Liver (tissue), 9 donors: ENCODE data around the gene P2RY8. TPM values are rescaled to one million over a fixed set of nuclear protein-coding genes. Genes with fewer than 3 reads are reported as not detected.

Source experiments
- DNase-seq: peaks from one replicate; pipeline ENCODE4 v3.0.0-alpha.2; 2017; ENCODE audit warnings: low spot score
- H3K27ac ChIP-seq, 2 donors: one replicate each; pipeline ENCODE4 v1.7.0; 2013; ENCODE audit warnings: inconsistent platforms in 2 of 2, low read length in 2 of 2, control low read depth in 1 of 2, low read depth in 1 of 2, mild to moderate bottlenecking in 1 of 2
- H3K27me3 ChIP-seq, 4 donors: one replicate each; pipeline versions ENCODE4 v1.6.1 to v1.7.0; 2013; ENCODE audit warnings: low read length in 3 of 4, inconsistent platforms in 1 of 4, mild to moderate bottlenecking in 1 of 4, moderate library complexity in 1 of 4; ENCODE audit not compliant: control insufficient read depth in 4 of 4, insufficient read depth in 4 of 4
- H3K36me3 ChIP-seq, 4 donors: one replicate each; pipeline versions ENCODE4 v1.6.1 to v1.7.0; 2013; ENCODE audit warnings: low read length in 3 of 4, mild to moderate bottlenecking in 3 of 4, low read depth in 1 of 4, moderate library complexity in 1 of 4; ENCODE audit not compliant: control insufficient read depth in 4 of 4, insufficient read depth in 3 of 4
- H3K4me1 ChIP-seq, 4 donors: one replicate each; pipeline versions ENCODE4 v1.6.1 to v1.7.0; 2013; ENCODE audit warnings: low read length in 3 of 4, mild to moderate bottlenecking in 3 of 4, moderate library complexity in 1 of 4; ENCODE audit not compliant: control insufficient read depth in 4 of 4, insufficient read depth in 4 of 4
- H3K4me3 ChIP-seq, 3 donors: one replicate each; pipeline versions ENCODE4 v1.6.1 to v1.7.0; 2013; ENCODE audit warnings: low read length in 3 of 3, control low read depth in 1 of 3, low read depth in 1 of 3, mild to moderate bottlenecking in 1 of 3
- H3K9ac ChIP-seq, 2 donors: one replicate each; pipeline ENCODE4 v1.7.0; 2013; ENCODE audit warnings: low read length in 2 of 2, mild to moderate bottlenecking in 2 of 2, moderate library complexity in 2 of 2, control low read depth in 1 of 2, low read depth in 1 of 2
- H3K9me3 ChIP-seq, 4 donors: one replicate each; pipeline versions ENCODE4 v1.6.1 to v1.7.0; 2013; ENCODE audit warnings: low read length in 3 of 4; ENCODE audit not compliant: control insufficient read depth in 4 of 4
- ATF3 ChIP-seq: IDR thresholded peaks from 2 replicates; pipeline ENCODE4 v1.6.1; 2016; ENCODE audit warnings: antibody characterized with exemption
- CTCF ChIP-seq: fragments of 150-350 bp; IDR thresholded peaks from 2 replicates; pipeline ENCODE4 v1.5.1; 2017; ENCODE audit warnings: improper control_type of control experiment, low read depth, low read length; ENCODE audit not compliant: missing input control
- FOXA1 ChIP-seq: IDR thresholded peaks from 2 replicates; pipeline ENCODE4 v1.6.1; 2016; ENCODE audit warnings: antibody characterized with exemption
- HNF4G ChIP-seq: IDR thresholded peaks from 2 replicates; pipeline ENCODE4 v1.6.1; 2016; ENCODE audit warnings: antibody characterized with exemption
- JUND ChIP-seq, 2 donors: IDR thresholded peaks; 2 replicates each; pipeline ENCODE4 v1.6.1; 2016; ENCODE audit warnings: antibody characterized with exemption in 2 of 2
- MAX ChIP-seq: IDR thresholded peaks from 2 replicates; pipeline ENCODE4 v1.6.1; 2016; ENCODE audit warnings: antibody characterized with exemption
- NR2F2 ChIP-seq: IDR thresholded peaks from 2 replicates; pipeline ENCODE4 v1.6.1; 2016; ENCODE audit warnings: antibody characterized with exemption
- RAD21 ChIP-seq, 2 donors: IDR thresholded peaks; 2 replicates each; pipeline ENCODE4 v1.6.1; 2016; ENCODE audit warnings: antibody characterized with exemption in 2 of 2, mild to moderate bottlenecking in 2 of 2
- REST ChIP-seq: IDR thresholded peaks from 2 replicates; pipeline ENCODE4 v1.6.1; 2016; ENCODE audit warnings: antibody characterized with exemption, mild to moderate bottlenecking
- SP1 ChIP-seq: IDR thresholded peaks from 2 replicates; pipeline ENCODE4 v1.6.1; 2018; ENCODE audit warnings: antibody characterized with exemption, mild to moderate bottlenecking
- TAF1 ChIP-seq: conservative IDR thresholded peaks from 2 replicates; pipeline ENCODE4 v1.6.1; 2016; ENCODE audit warnings: antibody characterized with exemption, mild to moderate bottlenecking
- YY1 ChIP-seq: IDR thresholded peaks from 2 replicates; pipeline ENCODE4 v1.6.1; 2016; ENCODE audit warnings: antibody characterized with exemption, mild to moderate bottlenecking
- ZBTB33 ChIP-seq: IDR thresholded peaks from 2 replicates; pipeline ENCODE4 v1.6.1; 2016; ENCODE audit warnings: antibody characterized with exemption
- WGBS: extraction: QIAGEN DNeasy Blood & Tissue Kit; methylation state at CpG from one replicate; pipeline ENCODE4 v1.1.7; 2013; 5-methylcytosine and 5-hydroxymethylcytosine counted together
- polyA plus RNA-seq, 2 donors: library from polyadenylated mRNA; stranded (reverse) in 1 of 2; unstranded in 1 of 2; fragments of 200-250 nt in 1 of 2; fragments of >200 nt in 1 of 2; fragmentation: Nextera tagmentation in 1 of 2; extraction: Ambion mirVana in 1 of 2; gene quantifications; one replicate each; pipeline versions ENCODE4 v1.2.1 to v1.2.3, GENCODE V29; 2013 to 2015
- total RNA-seq, 2 donors: library from RNA; depleted of rRNA; stranded (reverse); fragments of >200 nt; gene quantifications; one replicate each; pipeline ENCODE4 v1.2.3, GENCODE V29; 2014
- donor health status: healthy.
- donor health status: healthy.
- donor health status: healthy.
- donor health status: healthy.
- donor health status: healthy.

P2RY8 gene
- total and polyA plus RNA-seq, 4 donors = 0.24 to 4.4 (median 0.59) TPM

GRCh38 chrX:1582686-1583437 lies 45.9 kb upstream of the P2RY8 start:
- H3K9me3 ChIP-seq = no peaks in the 10 kb centered on the region
- H3K27ac ChIP-seq = no peak overlapping the region
- 55% methylated on average over 27 of the region's 27 CpGs for WGBS
- no peaks in the 10 kb centered on the region for H3K4me1 ChIP-seq
- DNase-seq = no peak
- H3K36me3 ChIP-seq = no peaks in the 10 kb centered on the region
- no peaks in the 10 kb centered on the region for H3K27me3 ChIP-seq
- TF ChIP-seq HNF4G (no peak), TAF1 (no peak), REST (no peak), JUND (IDR thresholded peaks at IDR 0.05) (no peak), FOXA1 (no peak), ATF3 (no peak), NR2F2 (no peak), YY1 (no peak), SP1 (no peak), MAX (no peak)
- H3K4me3 ChIP-seq = no peak overlapping the region
- no peak overlapping the region for H3K9ac ChIP-seq

- DNase-seq = peak; percentile 71
- no peak overlapping the region for H3K4me3 ChIP-seq
- no peaks in the 10 kb centered on the region for H3K9me3 ChIP-seq
- TF ChIP-seq ZBTB33 (no peak), SP1 (no peak), HNF4G (no peak), RAD21 (IDR thresholded peaks at IDR 0.05) (peak; percentile 73 to 84), CTCF (peak; percentile 81), TAF1 (no peak)
- H3K27ac ChIP-seq = no peak overlapping the region
- no peaks in the 10 kb centered on the region for H3K27me3 ChIP-seq
- H3K4me1 ChIP-seq = no peaks in the 10 kb centered on the region
- 36% methylated on average over 4 of the region's 4 CpGs for WGBS
- no peak overlapping the region for H3K9ac ChIP-seq
- no peaks in the 10 kb centered on the region for H3K36me3 ChIP-seq
Measured at GRCh38 chrX:1581132-1581531, 44.1 kb upstream of the P2RY8 start.
